AG09309 (cell line): Measurements from ENCODE around the gene CNTN4.

Experiments
- DNase-seq: peaks from one replicate; pipeline ENCODE4 v3.0.0-alpha.2; 2010; ENCODE audit warnings: low read depth
- H3K4me3 ChIP-seq: 2 replicates; pipeline ENCODE4 v1.5.1; 2011; ENCODE audit warnings: mild to moderate bottlenecking, low read depth, low read length, moderate library complexity; ENCODE audit not compliant: control insufficient read depth
- CTCF ChIP-seq: IDR thresholded peaks from 2 replicates; pipeline ENCODE4 v1.5.1; 2011; ENCODE audit warnings: mild to moderate bottlenecking, low read depth, low read length, inconsistent platforms; ENCODE audit not compliant: insufficient read depth, control insufficient read depth; ENCODE audit errors: missing control alignments

The CNTN4 gene

DNA sequence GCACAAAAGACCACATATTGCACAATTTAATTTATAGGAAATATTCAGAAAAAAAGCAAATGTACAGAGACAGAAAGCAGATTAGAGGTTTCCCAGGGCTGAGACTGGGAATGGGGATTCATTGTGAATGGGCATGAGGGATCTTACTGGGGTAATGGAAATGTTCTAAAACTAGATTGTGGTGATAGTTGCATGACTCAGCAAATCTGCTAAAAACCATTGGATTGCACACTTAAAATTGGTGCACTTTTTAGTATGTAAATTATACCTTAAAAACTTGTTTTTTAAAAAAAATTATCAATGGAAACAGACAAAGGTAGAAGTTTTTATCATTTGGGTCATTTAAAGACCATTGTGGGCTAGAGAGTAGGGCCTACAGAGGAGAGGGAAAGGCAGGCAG, 780.9 kb downstream of the CNTN4 start:
- no peak for TF ChIP-seq CTCF
- no peak for DNase-seq
- H3K4me3 ChIP-seq: no peak overlapping the region

DNA sequence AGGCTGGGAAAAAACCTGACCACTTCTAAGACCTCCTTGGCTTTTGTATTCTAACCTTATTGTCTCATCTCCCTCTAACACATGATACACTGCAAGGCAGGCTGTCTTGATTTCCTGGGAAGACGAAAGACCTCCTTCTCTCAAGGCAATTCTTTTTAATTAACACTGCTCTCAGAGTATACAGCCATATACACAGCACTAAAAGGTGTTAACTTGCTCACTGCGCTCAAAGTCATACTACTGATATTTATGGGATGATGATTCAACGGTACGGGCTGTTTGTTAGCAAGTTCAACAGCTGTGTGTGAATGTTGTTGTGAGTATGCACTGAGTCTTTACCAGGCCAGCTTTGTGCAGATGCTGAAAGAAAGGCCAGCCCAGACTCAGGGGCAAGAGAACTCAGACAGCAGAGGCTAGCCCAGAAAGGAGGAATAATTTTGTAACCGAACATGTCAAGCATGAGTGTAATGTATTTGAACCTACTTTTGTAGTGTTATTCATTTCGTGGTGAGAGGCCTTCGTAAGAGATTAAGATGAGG, 781.6 kb downstream of the CNTN4 start:
- H3K4me3 ChIP-seq: no peak overlapping the region
- no peak for DNase-seq
- TF ChIP-seq CTCF: no peak

GRCh38 chr3:2883283-2883682, 784.6 kb downstream of the CNTN4 start:
- no peak for DNase-seq
- no peak overlapping the region for H3K4me3 ChIP-seq
- TF ChIP-seq CTCF: no peak

- no peak overlapping the region for H3K4me3 ChIP-seq
- TF ChIP-seq CTCF: no peak
- no peak for DNase-seq
These were observed 789.9 kb downstream of the CNTN4 start for GRCh38 chr3:2888592-2888991.

DNA sequence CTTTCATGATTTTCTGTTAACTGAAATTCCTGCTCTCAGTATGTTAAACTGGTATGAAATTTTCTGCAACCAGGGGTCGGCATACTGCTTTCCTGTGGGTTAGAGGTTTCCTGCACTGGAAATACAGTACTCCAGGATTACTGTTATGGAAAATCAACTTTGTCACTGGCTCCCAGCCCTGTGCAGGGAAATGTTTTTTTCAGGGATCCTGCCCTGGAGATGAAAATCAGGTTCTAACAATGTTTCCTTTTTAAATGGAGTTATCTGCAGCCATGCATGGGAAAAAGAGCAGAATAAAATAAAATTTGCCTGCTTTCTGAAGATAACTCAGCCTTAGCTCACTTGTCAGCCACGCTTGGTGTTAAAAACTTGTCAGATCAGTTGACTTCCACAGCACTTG, 791.1 kb downstream of the CNTN4 start:
- no peak for TF ChIP-seq CTCF
- no peak overlapping the region for H3K4me3 ChIP-seq
- DNase-seq: no peak

GRCh38 chr3:2896308-2896939, 797.8 kb downstream of the CNTN4 start:
- DNase-seq: no peak
- H3K4me3 ChIP-seq: no peak overlapping the region
- TF ChIP-seq CTCF: no peak
